Adrenal gland (tissue), 12 donors: ENCODE data around the gene CIPC. TPM values are rescaled to one million over a fixed set of nuclear protein-coding genes. Genes with fewer than 3 reads are reported as not detected.

Experiments used
- DNase-seq, 7 donors: peaks; one replicate each; pipeline ENCODE4 v3.0.0-alpha.2; 2019 to 2020
- H3K27ac ChIP-seq, 5 donors: fragments of 200-600 bp; sonication (generic) in 4 of 5; 1 replicate in 3 of 5; 2 replicates in 2 of 5; pipeline versions ENCODE4 v1.5.1 to v1.8.0; 2016 to 2020; ENCODE audit warnings: mild to moderate bottlenecking in 1 of 5
- H3K27me3 ChIP-seq: fragments of 200-600 bp; 2 replicates; pipeline ENCODE4 v1.8.0; 2021
- H3K36me3 ChIP-seq, 2 donors: fragments of 200-600 bp; replicated peaks in 1 of 2; 1 replicate in 1 of 2; 2 replicates in 1 of 2; pipeline versions ENCODE4 v1.5.1 to v1.8.0; 2018 to 2022
- H3K4me1 ChIP-seq, 2 donors: fragments of 200-600 bp; replicated peaks in 1 of 2; 1 replicate in 1 of 2; 2 replicates in 1 of 2; pipeline versions ENCODE4 v1.5.1 to v1.8.0; 2018 to 2021
- H3K4me3 ChIP-seq, 4 donors: fragments of 200-600 bp; sonication (generic) in 3 of 4; one replicate each; pipeline ENCODE4 v1.5.1; 2016 to 2018
- H3K9me3 ChIP-seq, 3 donors: fragments of 200-600 bp; sonication (generic) in 1 of 3; replicated peaks in 1 of 3; 1 replicate in 2 of 3; 2 replicates in 1 of 3; pipeline versions ENCODE4 v1.5.1 to v1.8.0; 2016 to 2021
- POLR2A ChIP-seq, 2 donors: fragments of 450-650 bp; IDR thresholded peaks; one replicate each; pipeline ENCODE4 v1.6.1; 2017; ENCODE audit warnings: antibody characterized with exemption in 2 of 2, mild to moderate bottlenecking in 2 of 2, moderate library complexity in 1 of 2
- WGBS, 4 donors: extraction: QIAGEN DNeasy Blood & Tissue Kit in 2 of 4; methylation state at CpG; one replicate each; pipeline versions ENCODE4 v1.1.5 to v1.1.7; 2013 to 2017; 5-methylcytosine and 5-hydroxymethylcytosine counted together
- intact Hi-C, 2 donors: fragments of 100-400 bp; cut with DNase I; formaldehyde crosslinking; loops; one replicate each; pipeline versions ENCODE4 v1.14.1 to v1.15.0; 2022 to 2023
- polyA plus RNA-seq, 3 donors: library from polyadenylated mRNA; stranded (reverse); fragments of 200-250 nt in 2 of 3; fragments of 350-450 nt in 1 of 3; fragmentation: Illumina TruSeq in 1 of 3; extraction: RNeasy Lipid Tissue Mini Kit (QIAGEN cat#74804) in 1 of 3; gene quantifications; one replicate each; pipeline ENCODE4 v1.2.3, GENCODE V29; 2013 to 2014
- total RNA-seq, 9 donors: library from RNA; depleted of rRNA in 4 of 9; stranded (reverse); fragments of >200 nt in 4 of 9; fragments of 120-200 nt in 1 of 9; fragmentation: NEBNext Ultra II Directional in 1 of 9; extraction: Animal tissue kit (Norgen Biotek cat#: 25700) in 1 of 9; gene quantifications; one replicate each; pipeline versions ENCODE4 v1.1.0 to v1.2.4, GENCODE V29; 2013 to 2023
- TF ChIP-seq, protein P1 (sequence below), 6 experiments: fragments of 450-650 bp in 4 of 6; fragments of 200-600 bp in 2 of 6; sonication (generic) in 1 of 6; IDR thresholded peaks; 1 replicate in 5 of 6; 2 replicates in 1 of 6; pipeline versions ENCODE4 v1.5.1 to v1.8.0; 2016 to 2021; ENCODE audit warnings: antibody characterized with exemption in 6 of 6, mild to moderate bottlenecking in 2 of 6, moderate library complexity in 1 of 6
- donor health status: healthy with polysubstance abuse.
- donor health status: Bipolar disorder and iron deficiency.
- donor health status: DM: yes; HTN: yes; CAD: no.
- donor health status: DM: no; HTN: no; CAD: no.
- donor health status: DM: no; HTN: no; CAD: no.
- donor health status: DM: yes; HTN: yes; CAD: no.

The CIPC gene
- total and polyA plus RNA-seq, 12 donors: 3.7 to 48.6 (median 26.1) TPM

- H3K27ac ChIP-seq: peak overlapping the region in 2 of 5 donors; percentile 22 to 35
- intact Hi-C loops: no loop called here
- H3K4me3 ChIP-seq: no peak overlapping the region
- peaks cover 25 to 81% of the 10 kb centered on the region in 2 donors for H3K4me1 ChIP-seq
- no peak for DNase-seq
- no peaks in the 10 kb centered on the region for H3K27me3 ChIP-seq
- peaks cover 0 to 14% of the 10 kb centered on the region in 2 donors for H3K36me3 ChIP-seq
- 93 to 97% (median 95%) methylated on average over 6 of the region's 6 CpGs for WGBS, 4 donors
- TF ChIP-seq, protein P1, sequence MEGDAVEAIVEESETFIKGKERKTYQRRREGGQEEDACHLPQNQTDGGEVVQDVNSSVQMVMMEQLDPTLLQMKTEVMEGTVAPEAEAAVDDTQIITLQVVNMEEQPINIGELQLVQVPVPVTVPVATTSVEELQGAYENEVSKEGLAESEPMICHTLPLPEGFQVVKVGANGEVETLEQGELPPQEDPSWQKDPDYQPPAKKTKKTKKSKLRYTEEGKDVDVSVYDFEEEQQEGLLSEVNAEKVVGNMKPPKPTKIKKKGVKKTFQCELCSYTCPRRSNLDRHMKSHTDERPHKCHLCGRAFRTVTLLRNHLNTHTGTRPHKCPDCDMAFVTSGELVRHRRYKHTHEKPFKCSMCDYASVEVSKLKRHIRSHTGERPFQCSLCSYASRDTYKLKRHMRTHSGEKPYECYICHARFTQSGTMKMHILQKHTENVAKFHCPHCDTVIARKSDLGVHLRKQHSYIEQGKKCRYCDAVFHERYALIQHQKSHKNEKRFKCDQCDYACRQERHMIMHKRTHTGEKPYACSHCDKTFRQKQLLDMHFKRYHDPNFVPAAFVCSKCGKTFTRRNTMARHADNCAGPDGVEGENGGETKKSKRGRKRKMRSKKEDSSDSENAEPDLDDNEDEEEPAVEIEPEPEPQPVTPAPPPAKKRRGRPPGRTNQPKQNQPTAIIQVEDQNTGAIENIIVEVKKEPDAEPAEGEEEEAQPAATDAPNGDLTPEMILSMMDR (IDR thresholded peaks at IDR 0.05): no peak
- TF ChIP-seq POLR2A (IDR thresholded peaks at IDR 0.05): no peak
- no peaks in the 10 kb centered on the region for H3K9me3 ChIP-seq
Observed at GRCh38 chr14:77103951-77104350, 5.9 kb downstream of the CIPC start.

- Histone ChIP-seq H3K27me3 (no peaks in the 10 kb centered on the region), H3K9me3 (no peaks in the 10 kb centered on the region), H3K36me3 (peaks cover 0 to 14% of the 10 kb centered on the region in 2 donors), H3K27ac (peak overlapping the region in 3 of 5 donors; percentile 22 to 75 (median 32)), H3K4me1 (peaks cover 21 to 76% of the 10 kb centered on the region in 2 donors), H3K4me3 (no peak overlapping the region)
- WGBS, 4 donors: 74 to 80% (median 77%) methylated on average over 3 of the region's 3 CpGs
- TF ChIP-seq, protein P1 (IDR thresholded peaks at IDR 0.05): no peak
- no peak for TF ChIP-seq POLR2A (IDR thresholded peaks at IDR 0.05)
- DNase-seq: no peak
- intact Hi-C loops: no loop called here
Observed at GRCh38 chr14:77104393-77104792, 6.3 kb downstream of the CIPC start.

GRCh38 chr14:77105145-77105939 is 7.3 kb downstream of the CIPC start:
- intact Hi-C loops: no loop called here
- Histone ChIP-seq H3K27me3 (no peaks in the 10 kb centered on the region), H3K4me1 (peaks cover 14 to 69% of the 10 kb centered on the region in 2 donors), H3K27ac (peak overlapping the region in 4 of 5 donors; percentile 1 to 75 (median 47)), H3K9me3 (no peaks in the 10 kb centered on the region), H3K36me3 (peaks cover 0 to 22% of the 10 kb centered on the region in 2 donors), H3K4me3 (no peak overlapping the region)
- WGBS, 4 donors: 57 to 59% (median 58%) methylated on average over 6 of the region's 6 CpGs
- TF ChIP-seq, protein P1 (IDR thresholded peaks at IDR 0.05): no peak
- TF ChIP-seq POLR2A (IDR thresholded peaks at IDR 0.05): no peak
- DNase-seq: peak in 6 of 7 donors; percentile 43 to 68 (median 58)

GRCh38 chr14:77106666-77107065 is 8.6 kb downstream of the CIPC start:
- peaks cover 5 to 64% of the 10 kb centered on the region in 2 donors for H3K4me1 ChIP-seq
- no peak overlapping the region for H3K4me3 ChIP-seq
- no peaks in the 10 kb centered on the region for H3K9me3 ChIP-seq
- no peak for DNase-seq
- no peaks in the 10 kb centered on the region for H3K27me3 ChIP-seq
- TF ChIP-seq, protein P1 (IDR thresholded peaks at IDR 0.05): no peak
- no peak for TF ChIP-seq POLR2A (IDR thresholded peaks at IDR 0.05)
- H3K27ac ChIP-seq: no peak overlapping the region
- WGBS, 4 donors: 71 to 77% (median 73%) methylated on average over 3 of the region's 3 CpGs
- H3K36me3 ChIP-seq: peaks cover 0 to 31% of the 10 kb centered on the region in 2 donors
- intact Hi-C loops: no loop called here
